Sigmoid colon (tissue), 4 donors: ENCODE data around the gene RASA1.

Source experiments
- EP300 ChIP-seq, 4 donors: sonication (generic); formaldehyde crosslinking; IDR thresholded peaks; one replicate each; pipeline ENCODE4 v1.6.1; 2017; ENCODE audit warnings: antibody characterized with exemption in 4 of 4
- POLR2A ChIP-seq, 2 donors: fragments of 450-650 bp; IDR thresholded peaks; one replicate each; pipeline ENCODE4 v1.6.1; 2016; ENCODE audit warnings: antibody characterized with exemption in 2 of 2, mild to moderate bottlenecking in 2 of 2, moderate library complexity in 2 of 2
- POLR2AphosphoS5 ChIP-seq, 4 donors: sonication (generic); formaldehyde crosslinking; IDR thresholded peaks; one replicate each; pipeline ENCODE4 v1.6.1; 2017; ENCODE audit warnings: antibody characterized with exemption in 4 of 4
- TF ChIP-seq, protein P1 (sequence below), 4 experiments: fragments of 450-650 bp in 3 of 4; fragments of 200-600 bp in 1 of 4; IDR thresholded peaks; one replicate each; pipeline ENCODE4 v1.5.1; 2016 to 2019; ENCODE audit warnings: antibody characterized with exemption in 4 of 4, mild to moderate bottlenecking in 3 of 4, moderate library complexity in 2 of 4

DNA sequence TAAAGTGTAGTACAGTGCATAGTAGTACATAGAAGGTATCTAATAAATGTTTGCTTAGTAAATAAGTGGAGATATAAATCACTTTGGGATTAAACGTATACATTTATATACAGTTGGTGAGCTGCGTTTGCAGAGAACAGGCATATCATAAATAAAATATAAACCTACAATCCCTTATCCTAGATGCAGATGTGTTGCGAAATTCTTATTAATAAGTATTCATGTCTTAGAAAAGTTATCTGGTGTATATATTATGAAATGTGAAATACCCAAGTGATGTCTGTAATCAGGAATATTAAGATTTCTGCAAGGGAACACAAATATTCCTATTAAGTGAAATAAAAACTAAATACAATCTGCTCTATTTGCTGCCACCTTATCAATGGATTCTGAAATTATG lies 136.2 kb downstream of the RASA1 start:
- TF ChIP-seq POLR2AphosphoS5 (IDR thresholded peaks at IDR 0.05) (no peak), POLR2A (IDR thresholded peaks at IDR 0.05) (no peak), EP300 (IDR thresholded peaks at IDR 0.05) (no peak)
- TF ChIP-seq, protein P1, sequence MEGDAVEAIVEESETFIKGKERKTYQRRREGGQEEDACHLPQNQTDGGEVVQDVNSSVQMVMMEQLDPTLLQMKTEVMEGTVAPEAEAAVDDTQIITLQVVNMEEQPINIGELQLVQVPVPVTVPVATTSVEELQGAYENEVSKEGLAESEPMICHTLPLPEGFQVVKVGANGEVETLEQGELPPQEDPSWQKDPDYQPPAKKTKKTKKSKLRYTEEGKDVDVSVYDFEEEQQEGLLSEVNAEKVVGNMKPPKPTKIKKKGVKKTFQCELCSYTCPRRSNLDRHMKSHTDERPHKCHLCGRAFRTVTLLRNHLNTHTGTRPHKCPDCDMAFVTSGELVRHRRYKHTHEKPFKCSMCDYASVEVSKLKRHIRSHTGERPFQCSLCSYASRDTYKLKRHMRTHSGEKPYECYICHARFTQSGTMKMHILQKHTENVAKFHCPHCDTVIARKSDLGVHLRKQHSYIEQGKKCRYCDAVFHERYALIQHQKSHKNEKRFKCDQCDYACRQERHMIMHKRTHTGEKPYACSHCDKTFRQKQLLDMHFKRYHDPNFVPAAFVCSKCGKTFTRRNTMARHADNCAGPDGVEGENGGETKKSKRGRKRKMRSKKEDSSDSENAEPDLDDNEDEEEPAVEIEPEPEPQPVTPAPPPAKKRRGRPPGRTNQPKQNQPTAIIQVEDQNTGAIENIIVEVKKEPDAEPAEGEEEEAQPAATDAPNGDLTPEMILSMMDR (IDR thresholded peaks at IDR 0.05), result no peak
